Spleen (tissue), 11 donors: ENCODE results near the gene TMEM116. TPM values are rescaled to one million over a fixed set of nuclear protein-coding genes. Genes with fewer than 3 reads are reported as not detected.

Experiments used
- DNase-seq: peaks from one replicate; pipeline ENCODE4 v3.0.0-alpha.2; 2020
- H3K27ac ChIP-seq, 8 donors: fragments of 200-600 bp; sonication (generic) in 7 of 8; 1 replicate in 4 of 8; 2 replicates in 4 of 8; pipeline versions ENCODE4 v1.5.0 to v1.8.0; 2016 to 2021; ENCODE audit warnings: inconsistent platforms in 4 of 8, mild to moderate bottlenecking in 4 of 8, moderate library complexity in 1 of 8
- H3K27me3 ChIP-seq, 7 donors: fragments of 200-600 bp; sonication (generic) in 6 of 7; replicated peaks in 1 of 7; 1 replicate in 4 of 7; 2 replicates in 3 of 7; pipeline versions ENCODE4 v1.5.0 to v1.8.0; 2016 to 2021; ENCODE audit warnings: inconsistent platforms in 3 of 7, mild to moderate bottlenecking in 1 of 7
- H3K36me3 ChIP-seq, 6 donors: fragments of 200-600 bp; sonication (generic) in 5 of 6; 1 replicate in 4 of 6; 2 replicates in 2 of 6; pipeline versions ENCODE4 v1.5.0 to v1.8.0; 2016 to 2021; ENCODE audit warnings: inconsistent platforms in 2 of 6
- H3K4me1 ChIP-seq, 6 donors: fragments of 200-600 bp; sonication (generic) in 5 of 6; 1 replicate in 3 of 6; 2 replicates in 3 of 6; pipeline versions ENCODE4 v1.5.0 to v1.8.0; 2016 to 2021; ENCODE audit warnings: inconsistent platforms in 3 of 6
- H3K4me3 ChIP-seq, 8 donors: fragments of 200-600 bp; sonication (generic) in 7 of 8; 1 replicate in 4 of 8; 2 replicates in 4 of 8; pipeline versions ENCODE4 v1.5.0 to v1.8.0; 2016 to 2021; ENCODE audit warnings: inconsistent platforms in 4 of 8, mild to moderate bottlenecking in 4 of 8, moderate library complexity in 2 of 8
- H3K9me3 ChIP-seq, 8 donors: fragments of 200-600 bp; sonication (generic) in 7 of 8; 1 replicate in 4 of 8; 2 replicates in 4 of 8; pipeline versions ENCODE4 v1.5.0 to v1.8.0; 2016 to 2021; ENCODE audit warnings: inconsistent platforms in 4 of 8
- POLR2A ChIP-seq, 3 donors: fragments of 450-650 bp; IDR thresholded peaks; one replicate each; pipeline ENCODE4 v1.5.1; 2017; ENCODE audit warnings: antibody characterized with exemption in 3 of 3, mild to moderate bottlenecking in 1 of 3
- POLR2AphosphoS5 ChIP-seq, 3 donors: sonication (generic); formaldehyde crosslinking; IDR thresholded peaks; one replicate each; pipeline ENCODE4 v1.5.1; 2017; ENCODE audit warnings: antibody characterized with exemption in 3 of 3
- WGBS, 5 donors: extraction: QIAGEN DNeasy Blood & Tissue Kit in 3 of 5; methylation state at CpG; one replicate each; pipeline versions ENCODE4 v1.1.5 to v1.1.7; 2013 to 2018; 5-methylcytosine and 5-hydroxymethylcytosine counted together
- intact Hi-C: fragments of 100-400 bp; cut with DNase I; formaldehyde crosslinking; loops from one replicate; pipeline ENCODE4 v1.15.0; 2023; ENCODE audit warnings: low total_unique reads
- polyA plus RNA-seq, 3 donors: library from polyadenylated mRNA; stranded (reverse); fragments of 200-250 nt; gene quantifications; one replicate each; pipeline ENCODE4 v1.2.1, GENCODE V29; 2013
- total RNA-seq, 7 donors: library from RNA; depleted of rRNA in 3 of 7; stranded (reverse); fragments of >200 nt in 3 of 7; fragmentation: NEBNext Ultra II Directional in 4 of 7; extraction: Animal tissue kit (Norgen Biotek cat#: 25700) in 4 of 7; gene quantifications; one replicate each; pipeline versions ENCODE4 v1.1.0 to v1.2.1, GENCODE V29; 2016 to 2021
- TF ChIP-seq, protein P1 (sequence below), 11 experiments: fragments of 200-600 bp in 7 of 11; fragments of 450-650 bp in 4 of 11; sonication (generic) in 4 of 11; IDR thresholded peaks in 8 of 11; conservative IDR thresholded peaks in 3 of 11; 1 replicate in 7 of 11; 2 replicates in 4 of 11; pipeline versions ENCODE4 v1.4.0 to v1.8.0; 2016 to 2021; ENCODE audit warnings: antibody characterized with exemption in 11 of 11, inconsistent platforms in 4 of 11, mild to moderate bottlenecking in 1 of 11
- donor health status: healthy with polysubstance abuse.
- donor health status: DM: no; HTN: no; CAD: no; lungs with moderate emphysema.
- donor health status: DM: no; HTN: no; CAD: no.
- donor health status: Bipolar disorder and iron deficiency.
- donor health status: healthy.
- donor health status: DM: no; HTN: no; CAD: no.
- donor health status: DM: yes; HTN: yes; CAD: no.

Gene TMEM116
- total and polyA plus RNA-seq, 10 donors = 5.4 to 15.2 (median 10.6) TPM

DNA sequence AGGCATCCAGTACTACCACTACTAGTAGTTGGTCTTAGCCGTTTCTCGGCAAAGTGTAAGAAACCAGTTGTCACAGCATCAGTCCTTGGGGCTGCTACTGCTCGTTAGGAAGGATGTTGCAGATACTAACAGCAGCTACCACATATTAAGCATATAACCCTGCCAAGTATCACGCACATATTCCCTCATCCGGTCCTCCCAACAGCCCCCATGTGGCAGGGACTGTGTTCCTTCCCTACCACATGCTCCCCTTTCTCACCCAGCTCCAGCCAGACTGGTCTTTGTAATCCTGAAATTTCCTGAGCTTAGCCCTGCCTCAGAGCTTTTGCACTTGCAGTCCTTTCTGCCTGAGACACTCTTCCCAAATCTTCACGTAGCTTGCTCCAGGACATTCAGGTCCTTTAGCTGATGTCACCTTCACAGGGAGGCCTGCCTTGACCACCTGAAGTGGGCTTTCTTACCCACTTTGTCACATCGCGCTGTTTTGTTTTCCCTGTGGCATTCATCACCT lies 8.0 kb upstream of the TMEM116 start:
- intact Hi-C loops = no loop called here
- WGBS, 5 donors = 89 to 92% (median 89%) methylated on average over 8 of the region's 8 CpGs
- no peak for DNase-seq
- peaks cover 12 to 62% (median 36%) of the 10 kb centered on the region in 6 donors for H3K4me1 ChIP-seq
- no peak overlapping the region for H3K4me3 ChIP-seq
- no peak for TF ChIP-seq POLR2A (IDR thresholded peaks at IDR 0.05)
- TF ChIP-seq POLR2AphosphoS5 (IDR thresholded peaks at IDR 0.05) = peak in 1 of 3 donors; percentile 11
- H3K27me3 ChIP-seq = no peaks in the 10 kb centered on the region
- H3K36me3 ChIP-seq = peaks cover 2 to 95% (median 47%) of the 10 kb centered on the region in 6 donors
- peaks cover 0 to 1% (median 0%) of the 10 kb centered on the region in 8 donors for H3K9me3 ChIP-seq
- H3K27ac ChIP-seq = peak overlapping the region in 1 of 8 donors; percentile 6

DNA sequence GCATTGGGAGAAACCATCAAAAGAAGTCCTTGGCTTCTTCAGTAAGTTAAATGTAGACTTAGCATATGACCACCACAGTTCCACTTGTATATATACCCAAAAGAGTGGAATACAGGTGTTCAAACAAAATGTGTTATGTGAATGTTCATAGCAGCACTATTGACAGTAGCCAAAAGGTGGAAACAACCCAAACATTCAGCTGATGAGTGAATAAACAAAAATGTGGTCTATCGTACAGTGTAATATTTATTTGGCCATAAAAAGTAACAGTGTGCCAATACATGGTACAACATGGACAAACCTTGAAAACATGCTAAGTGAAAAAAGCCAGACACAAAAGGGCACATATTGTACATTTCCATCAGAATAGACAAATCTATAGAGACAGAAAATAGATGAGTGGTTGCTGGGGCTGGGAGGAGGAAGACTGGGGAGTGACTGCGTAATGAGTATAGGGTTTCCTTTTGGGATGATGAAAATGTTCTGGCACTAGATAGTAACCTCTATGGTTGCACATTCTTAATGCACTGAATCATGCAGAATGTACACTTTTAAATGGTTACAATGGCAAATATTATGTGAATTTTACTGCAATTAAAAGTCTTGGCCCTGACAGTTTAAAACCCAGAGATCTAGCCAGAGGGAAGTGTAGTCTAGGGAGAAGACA lies 5.7 kb upstream of the TMEM116 start:
- H3K4me1 ChIP-seq = peaks cover 16 to 75% (median 53%) of the 10 kb centered on the region in 6 donors
- H3K36me3 ChIP-seq = peaks cover 3 to 84% (median 42%) of the 10 kb centered on the region in 6 donors

DNA sequence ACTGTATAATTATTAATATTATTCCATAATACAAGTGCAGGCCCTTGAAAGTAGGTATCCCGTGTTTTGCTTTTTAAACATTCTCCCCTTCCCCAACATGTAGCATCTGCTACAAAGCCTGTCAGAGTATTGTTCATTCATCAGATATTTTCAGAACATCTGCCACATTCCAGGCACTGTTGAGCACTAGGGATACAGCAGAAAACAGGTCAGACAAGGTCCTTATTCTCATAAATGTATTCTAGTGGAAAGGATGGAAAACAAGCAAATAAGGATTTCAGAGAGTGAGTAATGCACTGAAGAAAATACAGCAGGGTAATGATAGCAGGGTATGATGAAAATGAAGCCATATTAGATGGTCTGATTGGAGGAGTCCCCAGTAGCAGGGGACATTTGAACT lies 4.1 kb upstream of the TMEM116 start:
- intact Hi-C loops = loop anchor here (5.0 kb wide), 1 partner anchor 70 kb away; no protein-coding TSS in a partner anchor
- WGBS, 5 donors = 79 to 93% (median 88%) methylated on average over 1 of the region's 1 CpG
- Histone ChIP-seq H3K9me3 (peaks cover 0 to 4% (median 0%) of the 10 kb centered on the region in 8 donors), H3K4me3 (no peak overlapping the region), H3K27me3 (no peaks in the 10 kb centered on the region), H3K27ac (no peak overlapping the region), H3K4me1 (peaks cover 17 to 79% (median 57%) of the 10 kb centered on the region in 6 donors), H3K36me3 (peaks cover 3 to 67% (median 26%) of the 10 kb centered on the region in 6 donors)
- DNase-seq = no peak
- TF ChIP-seq POLR2AphosphoS5 (IDR thresholded peaks at IDR 0.05) = no peak
- no peak for TF ChIP-seq POLR2A (IDR thresholded peaks at IDR 0.05)
- TF ChIP-seq, protein P1, sequence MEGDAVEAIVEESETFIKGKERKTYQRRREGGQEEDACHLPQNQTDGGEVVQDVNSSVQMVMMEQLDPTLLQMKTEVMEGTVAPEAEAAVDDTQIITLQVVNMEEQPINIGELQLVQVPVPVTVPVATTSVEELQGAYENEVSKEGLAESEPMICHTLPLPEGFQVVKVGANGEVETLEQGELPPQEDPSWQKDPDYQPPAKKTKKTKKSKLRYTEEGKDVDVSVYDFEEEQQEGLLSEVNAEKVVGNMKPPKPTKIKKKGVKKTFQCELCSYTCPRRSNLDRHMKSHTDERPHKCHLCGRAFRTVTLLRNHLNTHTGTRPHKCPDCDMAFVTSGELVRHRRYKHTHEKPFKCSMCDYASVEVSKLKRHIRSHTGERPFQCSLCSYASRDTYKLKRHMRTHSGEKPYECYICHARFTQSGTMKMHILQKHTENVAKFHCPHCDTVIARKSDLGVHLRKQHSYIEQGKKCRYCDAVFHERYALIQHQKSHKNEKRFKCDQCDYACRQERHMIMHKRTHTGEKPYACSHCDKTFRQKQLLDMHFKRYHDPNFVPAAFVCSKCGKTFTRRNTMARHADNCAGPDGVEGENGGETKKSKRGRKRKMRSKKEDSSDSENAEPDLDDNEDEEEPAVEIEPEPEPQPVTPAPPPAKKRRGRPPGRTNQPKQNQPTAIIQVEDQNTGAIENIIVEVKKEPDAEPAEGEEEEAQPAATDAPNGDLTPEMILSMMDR (IDR thresholded peaks at IDR 0.05 in 8 of 11, conservative IDR thresholded peaks at IDR 0.05 in 3 of 11) = no peak

More for the DNA sequence above, 5.7 kb upstream of the TMEM116 start:
- no peak for TF ChIP-seq POLR2AphosphoS5 (IDR thresholded peaks at IDR 0.05)
- no peak for TF ChIP-seq POLR2A (IDR thresholded peaks at IDR 0.05)
- TF ChIP-seq, protein P1 (IDR thresholded peaks at IDR 0.05 in 8 of 11, conservative IDR thresholded peaks at IDR 0.05 in 3 of 11) = no peak
- H3K9me3 ChIP-seq = peaks cover 0 to 4% (median 0%) of the 10 kb centered on the region in 8 donors
- H3K4me3 ChIP-seq = no peak overlapping the region
- no peak for DNase-seq
- intact Hi-C loops = loop anchor here (5.0 kb wide), 1 partner anchor 71 kb away; no protein-coding TSS in a partner anchor
- WGBS, 5 donors = 75 to 92% (median 83%) methylated on average over 2 of the region's 2 CpGs
- H3K27ac ChIP-seq = peak overlapping the region in 1 of 8 donors; percentile 12
- no peaks in the 10 kb centered on the region for H3K27me3 ChIP-seq

DNA sequence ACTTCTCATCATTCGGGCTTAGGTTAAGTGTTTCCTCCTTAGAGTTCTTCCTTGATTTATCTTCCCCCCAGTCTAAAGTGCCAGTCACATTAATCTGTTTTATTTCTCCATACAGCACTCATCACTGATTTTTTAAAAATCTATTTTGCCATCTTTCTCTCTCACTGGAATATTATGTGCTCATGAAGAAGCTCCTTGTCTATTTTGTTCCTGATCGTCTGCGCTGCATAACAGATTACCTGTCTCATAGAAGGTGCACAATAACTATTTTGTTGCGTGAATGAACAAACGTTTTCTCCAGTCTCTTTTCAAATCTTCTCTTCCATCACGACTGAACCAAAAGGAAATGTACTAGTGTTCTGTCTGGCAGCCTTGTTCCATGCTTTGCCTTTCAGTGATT lies 3.0 kb upstream of the TMEM116 start:
- Histone ChIP-seq H3K27ac (no peak overlapping the region), H3K36me3 (peaks cover 3 to 56% (median 18%) of the 10 kb centered on the region in 6 donors), H3K27me3 (no peaks in the 10 kb centered on the region), H3K4me1 (peaks cover 23 to 90% (median 68%) of the 10 kb centered on the region in 6 donors), H3K9me3 (peaks cover 0 to 4% (median 0%) of the 10 kb centered on the region in 8 donors), H3K4me3 (no peak overlapping the region)
- TF ChIP-seq, protein P1 (IDR thresholded peaks at IDR 0.05 in 8 of 11, conservative IDR thresholded peaks at IDR 0.05 in 3 of 11) = no peak
- TF ChIP-seq POLR2A (IDR thresholded peaks at IDR 0.05) (no peak), POLR2AphosphoS5 (IDR thresholded peaks at IDR 0.05) (no peak)
- DNase-seq = no peak
- 93 to 97% (median 96%) methylated on average over 6 of the region's 6 CpGs for WGBS, 5 donors
- intact Hi-C loops = loop anchor here (5.0 kb wide), 1 partner anchor 69 kb away; no protein-coding TSS in a partner anchor
